ENCODE results near the gene ZMYND8. TPM values are rescaled to one million over a fixed set of nuclear protein-coding genes. Genes with fewer than 3 reads are reported as not detected.

ZMYND8 gene
- total RNA-seq, 1 donor from 2014 or later, result 109 TPM

GRCh38 chr20:47196091-47197081, 160.1 kb downstream of the ZMYND8 start:
- DNase-seq (ENCODE audit: low spot score), result peak; percentile 84
- H3K4me3 Mint-ChIP-seq (ENCODE audit: unreplicated experiment), result no peak overlapping the region
- H3K27me3 Mint-ChIP-seq (ENCODE audit: unreplicated experiment), result peaks cover 2% of the 10 kb centered on the region
- no peak overlapping the region for H3K27ac Mint-ChIP-seq (ENCODE audit: unreplicated experiment)
- H3K36me3 Mint-ChIP-seq (ENCODE audit: low read depth, unreplicated experiment), result no peaks in the 10 kb centered on the region
- peaks cover 10% of the 10 kb centered on the region for H3K4me1 Mint-ChIP-seq (ENCODE audit: unreplicated experiment)
- TF ChIP-seq CTCF (IDR thresholded peaks at IDR 0.05; ENCODE audit: unreplicated experiment), result peak; percentile 94
- no peaks in the 10 kb centered on the region for H3K9me3 Mint-ChIP-seq (ENCODE audit: unreplicated experiment)

GRCh38 chr20:47195573-47195972, 160.9 kb downstream of the ZMYND8 start:
- Mint-ChIP-seq H3K27me3 (ENCODE audit: unreplicated experiment) (peaks cover 2% of the 10 kb centered on the region), H3K27ac (ENCODE audit: unreplicated experiment) (no peak overlapping the region), H3K9me3 (ENCODE audit: unreplicated experiment) (no peaks in the 10 kb centered on the region), H3K4me1 (ENCODE audit: unreplicated experiment) (peaks cover 10% of the 10 kb centered on the region), H3K36me3 (ENCODE audit: low read depth, unreplicated experiment) (no peaks in the 10 kb centered on the region), H3K4me3 (ENCODE audit: unreplicated experiment) (no peak overlapping the region)
- no peak for DNase-seq (ENCODE audit: low spot score)
- no peak for TF ChIP-seq CTCF (IDR thresholded peaks at IDR 0.05; ENCODE audit: unreplicated experiment)

- peaks cover 5% of the 10 kb centered on the region for H3K27me3 Mint-ChIP-seq (ENCODE audit: unreplicated experiment)
- H3K9me3 Mint-ChIP-seq (ENCODE audit: unreplicated experiment), result no peaks in the 10 kb centered on the region
- H3K36me3 Mint-ChIP-seq (ENCODE audit: low read depth, unreplicated experiment), result no peaks in the 10 kb centered on the region
- no peak overlapping the region for H3K4me3 Mint-ChIP-seq (ENCODE audit: unreplicated experiment)
- H3K27ac Mint-ChIP-seq (ENCODE audit: unreplicated experiment), result no peak overlapping the region
- peaks cover 13% of the 10 kb centered on the region for H3K4me1 Mint-ChIP-seq (ENCODE audit: unreplicated experiment)
- no peak for DNase-seq (ENCODE audit: low spot score)
- no peak for TF ChIP-seq CTCF (IDR thresholded peaks at IDR 0.05; ENCODE audit: unreplicated experiment)
Observed at GRCh38 chr20:47191956-47192355, 164.5 kb downstream of the ZMYND8 start.

GRCh38 chr20:47191074-47191673, 165.3 kb downstream of the ZMYND8 start:
- Mint-ChIP-seq H3K9me3 (ENCODE audit: unreplicated experiment) (no peaks in the 10 kb centered on the region), H3K4me3 (ENCODE audit: unreplicated experiment) (no peak overlapping the region), H3K27me3 (ENCODE audit: unreplicated experiment) (peaks cover 5% of the 10 kb centered on the region), H3K36me3 (ENCODE audit: low read depth, unreplicated experiment) (no peaks in the 10 kb centered on the region), H3K4me1 (ENCODE audit: unreplicated experiment) (peaks cover 13% of the 10 kb centered on the region), H3K27ac (ENCODE audit: unreplicated experiment) (no peak overlapping the region)
- no peak for DNase-seq (ENCODE audit: low spot score)
- no peak for TF ChIP-seq CTCF (IDR thresholded peaks at IDR 0.05; ENCODE audit: unreplicated experiment)

GRCh38 chr20:47189060-47189459, 167.4 kb downstream of the ZMYND8 start:
- no peaks in the 10 kb centered on the region for H3K36me3 Mint-ChIP-seq (ENCODE audit: low read depth, unreplicated experiment)
- H3K27me3 Mint-ChIP-seq (ENCODE audit: unreplicated experiment), result peaks cover 5% of the 10 kb centered on the region
- no peaks in the 10 kb centered on the region for H3K9me3 Mint-ChIP-seq (ENCODE audit: unreplicated experiment)
- H3K27ac Mint-ChIP-seq (ENCODE audit: unreplicated experiment), result no peak overlapping the region
- no peak for TF ChIP-seq CTCF (IDR thresholded peaks at IDR 0.05; ENCODE audit: unreplicated experiment)
- DNase-seq (ENCODE audit: low spot score), result no peak
- peaks cover 3% of the 10 kb centered on the region for H3K4me1 Mint-ChIP-seq (ENCODE audit: unreplicated experiment)
- no peak overlapping the region for H3K4me3 Mint-ChIP-seq (ENCODE audit: unreplicated experiment)
